ENCODE measurements around the gene RNU1-3.
"Not testable (repeated sequence)": the region's sequence is repeated elsewhere in the genome, so short reads cannot be mapped to it uniquely, and the experiment has no call there.

GRCh38 chr1:16710618-16711017 is 43.9 kb upstream of the RNU1-3 start:
- not testable (repeated sequence) for TF ChIP-seq CTCF (IDR thresholded peaks at IDR 0.05; ENCODE audit: insufficient read depth, low read length); REST (IDR thresholded peaks at IDR 0.05; ENCODE audit: insufficient replicate concordance, low read depth)
